Measurements from ENCODE around the gene KCNG2.

DNA sequence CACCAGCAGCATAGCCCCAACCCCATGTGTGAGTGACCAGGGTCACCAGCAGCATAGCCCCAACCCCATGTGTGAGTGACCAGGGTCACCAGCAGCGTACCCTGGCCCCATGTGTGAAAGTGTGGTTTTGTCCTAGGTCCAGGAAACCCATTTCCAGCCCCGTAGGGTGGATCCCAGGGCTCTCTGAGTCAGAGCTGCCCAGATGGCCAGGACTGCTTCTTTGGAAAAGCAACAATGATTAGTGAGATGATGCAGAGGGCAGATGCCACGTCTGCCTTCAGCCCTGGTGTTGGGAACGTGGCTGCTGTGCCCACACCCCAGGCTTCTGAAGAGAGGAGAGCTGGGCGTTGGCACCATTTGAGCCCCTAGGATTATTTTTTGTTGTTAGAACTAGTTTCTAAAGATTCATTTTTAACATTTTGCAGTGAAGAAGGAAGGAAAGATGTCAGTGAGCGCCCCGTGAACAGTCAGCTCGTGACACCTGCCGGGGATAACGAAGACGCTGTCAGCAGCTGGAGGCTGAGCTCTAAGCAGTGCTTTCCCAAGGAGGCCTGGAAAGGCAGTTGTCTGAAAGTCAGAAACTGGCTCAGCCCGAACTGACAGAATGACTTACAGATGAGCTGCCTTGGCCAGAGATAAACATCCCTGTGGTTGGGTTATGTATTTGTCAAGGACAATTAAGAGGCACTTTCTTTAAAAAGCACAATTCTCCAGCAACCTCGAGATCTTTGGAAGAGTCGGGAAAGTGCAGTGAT is 32.1 kb upstream of the KCNG2 start:
- TF ChIP-seq, protein P1, sequence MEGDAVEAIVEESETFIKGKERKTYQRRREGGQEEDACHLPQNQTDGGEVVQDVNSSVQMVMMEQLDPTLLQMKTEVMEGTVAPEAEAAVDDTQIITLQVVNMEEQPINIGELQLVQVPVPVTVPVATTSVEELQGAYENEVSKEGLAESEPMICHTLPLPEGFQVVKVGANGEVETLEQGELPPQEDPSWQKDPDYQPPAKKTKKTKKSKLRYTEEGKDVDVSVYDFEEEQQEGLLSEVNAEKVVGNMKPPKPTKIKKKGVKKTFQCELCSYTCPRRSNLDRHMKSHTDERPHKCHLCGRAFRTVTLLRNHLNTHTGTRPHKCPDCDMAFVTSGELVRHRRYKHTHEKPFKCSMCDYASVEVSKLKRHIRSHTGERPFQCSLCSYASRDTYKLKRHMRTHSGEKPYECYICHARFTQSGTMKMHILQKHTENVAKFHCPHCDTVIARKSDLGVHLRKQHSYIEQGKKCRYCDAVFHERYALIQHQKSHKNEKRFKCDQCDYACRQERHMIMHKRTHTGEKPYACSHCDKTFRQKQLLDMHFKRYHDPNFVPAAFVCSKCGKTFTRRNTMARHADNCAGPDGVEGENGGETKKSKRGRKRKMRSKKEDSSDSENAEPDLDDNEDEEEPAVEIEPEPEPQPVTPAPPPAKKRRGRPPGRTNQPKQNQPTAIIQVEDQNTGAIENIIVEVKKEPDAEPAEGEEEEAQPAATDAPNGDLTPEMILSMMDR (conservative IDR thresholded peaks at IDR 0.05), result no peak
- no peak for TF ChIP-seq EZH2 (IDR thresholded peaks at IDR 0.05; ENCODE audit: low read depth)
